ENCODE data around the gene LDAH.

Gene LDAH

DNA sequence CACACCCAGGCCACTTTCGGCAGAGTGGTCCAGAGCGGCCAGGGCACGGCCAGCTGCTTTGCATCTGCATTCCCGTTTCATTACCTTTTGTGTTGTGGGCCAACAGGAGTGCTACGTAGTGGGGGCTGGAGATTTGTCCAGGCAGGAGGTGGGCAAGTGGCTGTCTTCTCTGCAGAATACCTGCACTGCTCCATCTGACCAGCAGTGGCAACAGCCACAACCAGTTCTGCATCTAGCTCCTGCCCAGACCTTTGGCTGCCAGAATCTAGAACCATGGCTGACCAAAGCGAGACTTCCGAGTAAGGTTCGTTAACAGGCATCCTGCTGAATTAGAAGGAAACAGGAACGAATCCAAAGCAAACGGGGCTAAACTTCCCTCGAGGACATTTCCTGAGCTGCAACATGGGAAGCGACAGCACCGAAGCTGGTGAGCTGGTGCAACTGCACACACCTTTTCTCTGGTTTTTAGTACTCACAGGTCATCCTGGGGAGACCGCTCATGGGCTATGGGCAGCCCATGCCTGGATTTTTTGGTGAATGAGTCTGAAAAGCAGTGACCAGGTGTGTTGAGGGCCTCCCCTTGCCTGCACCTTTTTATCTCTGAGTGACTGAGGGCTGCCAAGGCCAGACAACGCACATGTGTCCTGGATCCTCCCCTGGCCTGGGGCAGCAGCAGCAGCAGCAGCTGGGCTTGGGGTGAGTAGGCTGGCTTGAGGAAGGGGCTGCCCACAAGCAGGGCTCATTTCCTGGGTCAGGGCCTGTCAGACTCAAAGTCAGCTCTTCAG is 145.4 kb downstream of the LDAH start:
- DNase-seq: no peak

- no peak for DNase-seq
Observed at GRCh38 chr2:20676353-20677215, 146.3 kb downstream of the LDAH start.

DNA sequence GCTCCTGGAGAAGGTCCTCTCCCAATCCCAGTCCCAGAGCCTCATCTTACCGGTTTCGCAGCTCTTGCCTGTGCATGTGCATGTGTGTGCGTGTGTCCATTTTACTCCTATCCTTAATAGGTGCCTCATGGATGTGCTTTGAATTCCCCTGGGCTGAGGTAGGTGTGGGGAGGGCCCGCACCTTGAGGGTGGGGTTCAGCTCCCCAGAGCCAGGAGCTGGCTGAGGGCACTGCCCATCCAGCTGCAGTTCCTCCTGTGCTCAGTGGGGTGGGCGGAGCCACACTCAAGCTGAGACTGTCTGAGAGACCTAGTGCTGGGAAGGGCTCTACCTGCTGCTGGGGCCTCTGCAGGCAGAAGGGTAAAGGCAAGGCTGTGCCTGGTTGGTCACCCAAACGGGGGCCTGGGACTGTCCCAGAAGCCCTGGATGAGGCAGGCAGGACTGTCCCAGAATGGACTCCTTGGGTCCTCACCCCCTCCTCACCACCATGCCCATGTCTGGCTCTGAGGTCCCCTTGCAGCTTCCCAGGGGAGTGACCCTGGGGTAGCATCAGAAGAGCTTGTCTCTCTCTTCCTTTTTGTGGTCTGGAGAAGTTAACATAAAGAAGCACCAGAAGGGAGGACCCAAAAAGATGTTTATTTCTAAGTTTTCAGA is 147.1 kb downstream of the LDAH start:
- DNase-seq: no peak

DNA sequence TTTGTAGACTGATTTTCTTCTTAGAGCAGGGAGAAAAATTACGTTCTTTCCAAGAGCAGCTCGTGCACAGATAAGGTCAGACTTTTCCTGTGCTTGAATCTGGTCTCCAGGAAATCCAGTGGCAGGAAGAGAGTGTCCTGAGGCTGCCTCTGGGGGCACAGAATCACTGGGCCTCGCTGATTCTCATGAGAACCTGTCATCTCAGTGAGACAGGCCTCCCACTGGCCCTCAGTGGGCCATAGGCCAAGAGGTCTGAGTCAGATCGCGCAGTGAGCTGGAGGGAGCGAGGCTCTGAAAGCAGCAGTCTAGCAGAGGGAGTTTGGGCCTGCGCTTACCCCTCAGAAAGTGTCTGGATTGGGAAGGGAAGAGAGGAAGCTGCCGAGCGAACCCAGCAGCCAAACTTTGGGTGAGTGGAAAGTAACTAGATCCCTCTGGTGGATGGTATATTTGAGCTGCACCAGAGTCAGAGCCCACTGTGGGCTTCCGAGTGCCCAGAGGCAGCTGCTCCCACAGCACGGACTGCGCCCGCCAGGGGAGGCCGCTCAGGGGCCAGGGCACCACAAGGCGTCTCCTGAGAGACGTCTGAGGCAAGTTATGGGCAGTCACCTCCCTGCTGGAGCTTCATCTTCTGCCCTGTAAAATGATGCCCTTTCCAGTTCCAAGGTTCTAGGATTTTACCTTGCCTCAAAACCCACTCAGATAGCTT is 147.8 kb downstream of the LDAH start:
- DNase-seq: no peak

DNA sequence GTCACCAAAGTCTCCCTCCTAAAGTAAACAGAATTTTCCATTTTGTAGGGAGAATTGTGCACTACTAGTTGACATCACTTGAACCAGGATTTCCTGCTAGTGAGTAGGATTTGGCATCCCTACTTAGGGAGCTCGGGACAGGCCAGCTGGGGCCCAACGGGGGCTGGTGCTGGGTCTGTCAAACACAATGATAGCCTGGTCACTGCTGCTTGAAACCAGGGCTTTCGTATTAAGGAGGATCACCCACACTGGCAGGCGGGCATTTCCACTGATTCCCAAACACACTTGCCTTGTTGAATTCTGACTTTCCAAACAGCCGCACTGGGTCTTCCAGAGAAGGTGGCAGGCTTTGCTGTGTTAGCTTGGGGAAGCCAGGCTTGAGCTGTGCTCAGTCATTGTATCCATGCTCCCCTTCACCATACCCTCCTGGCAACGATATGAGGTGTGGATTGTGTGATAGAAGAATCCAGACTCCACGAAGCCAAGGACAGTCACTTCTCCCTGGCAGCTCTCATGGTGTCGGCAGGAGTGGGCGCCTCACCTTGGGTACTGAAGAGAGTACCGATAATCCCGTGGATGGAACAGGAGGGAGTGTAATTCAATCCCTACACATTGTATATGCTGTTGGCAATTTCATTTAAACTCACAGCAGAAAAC is 148.5 kb downstream of the LDAH start:
- no peak for DNase-seq

DNA sequence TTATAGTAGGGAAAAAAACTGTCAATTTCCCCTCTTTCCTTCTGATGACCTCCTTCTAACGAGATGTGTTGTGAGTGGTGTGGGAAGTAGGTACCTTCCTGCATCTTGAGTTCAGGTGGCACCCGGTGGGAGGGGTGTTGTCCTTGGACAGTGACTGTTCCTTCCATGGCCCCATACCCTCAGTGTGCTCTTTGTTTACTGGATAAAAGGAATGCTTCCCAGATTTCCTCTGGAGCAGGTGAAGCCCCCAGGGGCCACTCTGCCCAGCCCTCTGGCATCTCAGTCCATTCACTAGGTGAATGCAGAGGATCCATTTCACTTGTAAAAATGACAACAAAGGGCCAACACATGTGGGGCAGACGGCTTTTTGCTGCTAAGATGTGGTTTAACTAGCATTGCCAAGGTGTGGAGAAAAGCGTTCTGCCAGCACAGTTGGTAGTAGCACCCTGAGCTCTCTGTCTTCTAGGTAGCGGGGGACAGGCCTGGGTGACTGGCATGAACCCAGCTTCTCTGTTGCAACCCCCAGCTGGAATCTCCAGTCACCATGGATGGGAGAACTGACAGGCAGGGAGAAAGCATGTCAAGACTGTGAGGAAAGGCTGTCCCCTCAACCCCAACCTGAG is 149.1 kb downstream of the LDAH start:
- no peak for DNase-seq

DNA sequence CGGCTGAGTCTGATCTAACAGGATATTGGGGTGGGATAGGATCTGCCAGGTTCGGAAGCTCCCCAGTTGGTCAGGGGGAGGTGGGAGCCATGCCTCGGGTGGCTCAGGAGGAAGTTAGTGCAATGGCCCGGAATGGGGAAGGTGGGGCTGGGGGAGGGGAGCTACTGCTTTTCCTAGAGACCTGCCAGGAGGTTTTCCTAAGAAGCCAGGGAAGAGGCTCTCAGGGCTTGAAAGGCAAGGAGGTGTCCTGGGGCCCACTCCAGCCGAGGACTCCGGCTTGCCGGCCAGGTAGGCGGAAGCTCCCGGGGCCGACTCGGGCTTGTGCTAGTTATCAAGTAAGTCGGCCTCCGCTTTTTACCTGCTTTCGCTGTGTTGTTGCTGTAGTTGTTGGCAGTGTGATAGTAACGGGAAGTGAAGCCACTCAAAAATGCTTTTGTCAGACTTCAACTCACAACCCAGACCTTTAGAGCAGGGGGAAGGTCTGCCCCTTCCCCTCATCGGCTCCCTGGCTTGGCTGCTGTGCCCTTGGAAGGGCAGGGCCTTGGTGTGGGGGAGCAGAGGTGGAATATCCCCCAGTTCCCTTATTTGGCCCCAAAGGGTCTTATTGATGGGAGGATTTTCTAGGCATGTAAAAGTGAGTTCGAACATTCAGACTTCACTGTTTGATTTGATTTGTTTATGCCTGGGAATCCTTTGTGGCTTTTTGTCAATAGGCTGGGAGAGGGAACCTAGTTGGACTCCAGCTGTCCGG is 150.5 kb downstream of the LDAH start:
- DNase-seq: no peak

DNA sequence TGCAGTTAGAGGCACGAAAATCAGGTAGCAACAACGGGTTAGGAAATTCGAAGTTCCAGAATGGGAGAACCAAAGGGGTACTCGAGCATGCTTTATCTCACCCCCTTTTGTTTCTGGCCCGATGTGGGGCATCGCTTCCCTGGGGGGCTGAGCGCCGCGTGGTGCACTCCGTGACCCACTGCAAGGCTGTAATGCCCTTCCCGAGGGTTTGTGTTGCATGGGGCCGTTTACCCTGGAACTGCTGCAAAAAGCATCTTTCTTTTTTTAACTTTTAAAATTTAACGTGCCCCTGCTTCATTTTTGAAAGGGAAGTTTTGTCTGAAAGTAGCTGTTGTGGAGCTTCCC is 151.2 kb downstream of the LDAH start:
- no peak for DNase-seq

GRCh38 chr2:20671036-20671735 is 151.7 kb downstream of the LDAH start:
- DNase-seq: no peak

DNA sequence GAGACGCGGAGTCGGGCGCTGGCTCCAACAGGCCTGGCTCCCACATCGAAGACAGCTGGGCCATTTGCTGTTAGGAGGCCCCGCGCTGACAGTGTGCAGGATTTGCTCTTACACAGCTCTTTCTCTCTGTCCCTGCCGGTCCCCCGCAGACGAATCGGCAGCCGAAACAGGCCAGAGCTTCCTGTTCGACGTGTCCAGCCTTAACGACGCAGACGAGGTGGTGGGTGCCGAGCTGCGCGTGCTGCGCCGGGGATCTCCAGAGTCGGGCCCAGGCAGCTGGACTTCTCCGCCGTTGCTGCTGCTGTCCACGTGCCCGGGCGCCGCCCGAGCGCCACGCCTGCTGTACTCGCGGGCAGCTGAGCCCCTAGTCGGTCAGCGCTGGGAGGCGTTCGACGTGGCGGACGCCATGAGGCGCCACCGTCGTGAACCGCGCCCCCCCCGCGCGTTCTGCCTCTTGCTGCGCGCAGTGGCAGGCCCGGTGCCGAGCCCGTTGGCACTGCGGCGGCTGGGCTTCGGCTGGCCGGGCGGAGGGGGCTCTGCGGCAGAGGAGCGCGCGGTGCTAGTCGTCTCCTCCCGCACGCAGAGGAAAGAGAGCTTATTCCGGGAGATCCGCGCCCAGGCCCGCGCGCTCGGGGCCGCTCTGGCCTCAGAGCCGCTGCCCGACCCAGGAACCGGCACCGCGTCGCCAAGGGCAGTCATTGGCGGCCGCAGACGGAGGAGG is 152.4 kb downstream of the LDAH start:
- DNase-seq: no peak

DNA sequence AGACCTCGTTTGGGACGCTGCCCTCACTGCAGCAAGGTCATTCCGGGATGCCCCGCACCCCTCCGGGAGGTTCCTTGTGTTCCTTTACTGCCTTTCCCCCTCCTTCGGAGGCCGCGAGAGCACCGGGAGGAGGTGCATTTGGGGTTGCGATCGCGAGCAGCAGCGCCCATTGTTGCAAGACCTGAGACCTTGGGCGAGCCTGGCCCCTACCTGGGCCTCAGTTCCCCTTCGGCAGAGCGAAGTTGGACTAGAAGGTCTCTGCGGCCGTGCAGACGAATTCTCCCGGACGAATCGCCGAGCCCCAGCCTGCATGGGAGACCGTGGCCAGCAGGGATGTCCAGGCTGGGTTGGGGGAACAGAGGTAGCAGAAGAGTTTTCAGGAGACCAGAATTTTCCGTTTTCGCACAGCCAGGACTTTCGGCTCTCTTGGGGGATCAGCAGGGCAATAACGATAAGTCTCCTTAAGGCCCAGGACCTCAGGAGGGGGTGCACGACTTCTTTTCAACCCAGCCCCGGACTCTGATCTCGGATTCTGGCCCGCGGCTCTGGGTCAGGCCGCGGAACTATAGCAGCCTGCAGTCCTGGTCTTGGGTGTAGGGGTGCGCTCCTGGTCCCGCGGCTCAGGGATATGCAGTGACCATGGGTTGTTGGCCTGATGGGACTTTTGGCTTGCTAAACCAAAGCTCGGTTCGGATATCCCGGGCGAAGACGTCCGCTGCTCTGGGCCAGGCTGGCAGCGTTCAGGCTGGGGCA is 153.2 kb downstream of the LDAH start:
- no peak for DNase-seq

DNA sequence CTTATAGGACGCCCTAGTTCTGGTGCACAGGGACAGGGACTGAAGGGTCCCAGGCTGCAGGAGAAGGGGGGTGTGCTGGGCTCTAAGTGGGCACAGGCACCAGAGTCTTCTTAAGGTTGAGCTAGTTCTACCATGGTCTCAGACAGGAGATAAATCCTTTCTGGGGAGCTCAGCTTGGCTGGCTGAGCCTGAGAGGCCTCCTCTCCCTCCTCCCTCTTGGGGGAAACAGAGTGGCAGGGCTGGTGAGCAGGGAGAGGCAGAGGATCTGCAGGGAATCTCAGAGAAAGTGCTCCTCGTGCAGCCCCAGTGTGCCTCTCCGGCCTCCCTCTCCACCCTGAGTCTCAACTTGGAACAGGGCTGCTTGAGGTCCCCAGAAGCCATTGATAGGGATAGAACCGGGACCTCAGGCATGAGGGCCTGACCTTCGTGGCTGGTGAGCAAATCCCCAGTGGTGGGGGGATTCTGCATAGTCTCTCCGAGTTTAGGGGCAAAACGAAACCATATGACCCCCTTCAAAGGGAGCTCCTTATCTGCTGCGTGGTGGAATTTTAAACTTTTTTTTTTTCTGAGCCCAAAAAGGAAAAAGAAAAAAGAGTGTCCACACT is 153.9 kb downstream of the LDAH start:
- DNase-seq: no peak

GRCh38 chr2:20668451-20668850 is 154.4 kb downstream of the LDAH start:
- no peak for DNase-seq

- no peak for DNase-seq
Observed at GRCh38 chr2:20667531-20668401, 155.1 kb downstream of the LDAH start.

GRCh38 chr2:20667151-20667530 is 155.8 kb downstream of the LDAH start:
- DNase-seq: no peak

GRCh38 chr2:20666304-20667150 is 156.4 kb downstream of the LDAH start, which contains the start of gene GDF7:
TSS of gene GDF7 (plus strand) at chr2:20667144. CDS start at chr2:20667240, 96 bp downstream.
- no peak for DNase-seq

GRCh38 chr2:20666005-20666303 is 156.9 kb downstream of the LDAH start:
- DNase-seq: no peak
